ENCODE results near the gene GRIPAP1.
"Not testable (repeated sequence)": the region's sequence is repeated elsewhere in the genome, so short reads cannot be mapped to it uniquely, and the experiment has no call there.

Gene GRIPAP1

GRCh38 chrX:48996969-48997368 is 5.1 kb downstream of the GRIPAP1 start:
- DNase-seq (ENCODE audit: low read depth in 2 of 2, low spot score in 1 of 2): no peak

GRCh38 chrX:48992341-48992740 is 9.7 kb downstream of the GRIPAP1 start:
- DNase-seq (ENCODE audit: low read depth in 2 of 2, low spot score in 1 of 2): no peak

GRCh38 chrX:48989483-48989882 is 12.6 kb downstream of the GRIPAP1 start:
- no peak for DNase-seq (ENCODE audit: low read depth in 2 of 2, low spot score in 1 of 2)

- DNase-seq (ENCODE audit: low read depth in 2 of 2, low spot score in 1 of 2): no peak
Measured at GRCh38 chrX:48983896-48984295, 18.2 kb downstream of the GRIPAP1 start.

GRCh38 chrX:48983081-48983480 is 19.0 kb downstream of the GRIPAP1 start:
- DNase-seq (ENCODE audit: low read depth in 2 of 2, low spot score in 1 of 2): no peak

- no peak for DNase-seq (ENCODE audit: low read depth in 2 of 2, low spot score in 1 of 2)
Measured at GRCh38 chrX:48981178-48981577, 20.9 kb downstream of the GRIPAP1 start.

GRCh38 chrX:48980341-48980740 is 21.7 kb downstream of the GRIPAP1 start:
- not testable (repeated sequence) for DNase-seq (ENCODE audit: low read depth in 2 of 2, low spot score in 1 of 2)

GRCh38 chrX:48978226-48978625 is 23.8 kb downstream of the GRIPAP1 start:
- no peak for DNase-seq (ENCODE audit: low read depth in 2 of 2, low spot score in 1 of 2)

- no peak for DNase-seq (ENCODE audit: low read depth in 2 of 2, low spot score in 1 of 2)
Measured at GRCh38 chrX:48976086-48976485, 26.0 kb downstream of the GRIPAP1 start.

- DNase-seq (ENCODE audit: low read depth in 2 of 2, low spot score in 1 of 2): no peak
Measured at GRCh38 chrX:48975541-48975940, 26.5 kb downstream of the GRIPAP1 start.

- DNase-seq (ENCODE audit: low read depth in 2 of 2, low spot score in 1 of 2): no peak
Measured at GRCh38 chrX:48975041-48975440, 27.0 kb downstream of the GRIPAP1 start.

GRCh38 chrX:48974574-48974973 is 27.5 kb downstream of the GRIPAP1 start:
- no peak for DNase-seq (ENCODE audit: low read depth in 2 of 2, low spot score in 1 of 2)

GRCh38 chrX:48974033-48974432 is 28.0 kb downstream of the GRIPAP1 start:
- DNase-seq (ENCODE audit: low read depth in 2 of 2, low spot score in 1 of 2): no peak

- DNase-seq (ENCODE audit: low read depth in 2 of 2, low spot score in 1 of 2): no peak
Measured at GRCh38 chrX:48972220-48973164, 29.6 kb downstream of the GRIPAP1 start.

GRCh38 chrX:48971249-48972219 is 30.5 kb downstream of the GRIPAP1 start, which contains the start of gene KCND1:
TSS of gene KCND1 (minus strand) at chrX:48971844. CDS start at chrX:48970271, 1,573 bp downstream.
- no peak for DNase-seq (ENCODE audit: low read depth in 2 of 2, low spot score in 1 of 2)

- DNase-seq (ENCODE audit: low read depth in 2 of 2, low spot score in 1 of 2): no peak
Measured at GRCh38 chrX:48969471-48969870, 32.6 kb downstream of the GRIPAP1 start.

- DNase-seq (ENCODE audit: low read depth in 2 of 2, low spot score in 1 of 2): no peak
Measured at GRCh38 chrX:48968377-48968776, 33.7 kb downstream of the GRIPAP1 start.

- no peak for DNase-seq (ENCODE audit: low read depth in 2 of 2, low spot score in 1 of 2)
Measured at GRCh38 chrX:48966796-48967579, 35.1 kb downstream of the GRIPAP1 start.

GRCh38 chrX:48965959-48966358 is 36.1 kb downstream of the GRIPAP1 start:
- no peak for DNase-seq (ENCODE audit: low read depth in 2 of 2, low spot score in 1 of 2)

GRCh38 chrX:48961585-48962091 is 40.4 kb downstream of the GRIPAP1 start:
- DNase-seq (ENCODE audit: low read depth in 2 of 2, low spot score in 1 of 2): no peak

GRCh38 chrX:48960291-48960690 is 41.8 kb downstream of the GRIPAP1 start:
- no peak for DNase-seq (ENCODE audit: low read depth in 2 of 2, low spot score in 1 of 2)

All from stimulated activated CD8-positive, alpha-beta memory T cell treated with anti-CD3 and anti-CD28 coated beads, Interleukin-4, amount 100 ng/mL, for 4 hours (primary cell).